ENCODE measurements around the gene CPXCR1. TPM values are rescaled to one million over a fixed set of nuclear protein-coding genes. Genes with fewer than 3 reads are reported as not detected.
"Not testable (repeated sequence)": the region's sequence is repeated elsewhere in the genome, so short reads cannot be mapped to it uniquely, and the experiment has no call there.

Gene CPXCR1
- not detected in 2 replicates for total RNA-seq

DNA sequence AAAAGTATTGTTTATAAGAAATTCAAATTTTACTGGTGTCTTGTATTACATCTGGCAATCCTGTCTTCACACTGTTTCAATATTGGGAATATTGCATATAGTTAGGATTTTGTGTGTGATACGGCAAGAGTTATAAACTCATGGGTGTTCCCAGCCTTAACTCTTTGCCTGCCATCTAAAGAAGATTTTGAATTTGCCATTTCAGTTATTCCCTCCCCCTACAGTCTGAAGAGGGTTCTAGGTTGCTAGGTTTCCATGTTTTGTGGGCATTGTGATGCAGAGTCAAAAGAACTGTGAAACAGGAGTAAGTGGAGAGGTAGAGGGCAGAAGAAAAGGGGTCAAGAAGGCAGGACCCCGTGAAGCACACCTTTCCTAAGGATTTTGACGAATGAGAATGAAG is at the start of gene CPXCR1:
Gene CPXCR1, plus strand, starts transcription at position 301 of the 400 bp plus-strand sequence. CDS start 6,190 bp downstream, outside the sequence.
- Histone ChIP-seq H3K36me3 (ENCODE audit: control insufficient read depth, insufficient read depth, low read length) (no peaks in the 10 kb centered on the region), H3K27me3 (ENCODE audit: control insufficient read depth, insufficient read depth, low read length) (no peaks in the 10 kb centered on the region), H3K4me3 (ENCODE audit: low read depth, low read length) (no peak within 1 kb of the TSS)
- DNase-seq (ENCODE audit: low read depth), result no peak
- TF ChIP-seq CTCF (IDR thresholded peaks at IDR 0.05; ENCODE audit: insufficient read depth, low read length, poor library complexity, severe bottlenecking), result no peak

- no peaks in the 10 kb centered on the region for H3K27me3 ChIP-seq (ENCODE audit: control insufficient read depth, insufficient read depth, low read length)
- no peaks in the 10 kb centered on the region for H3K36me3 ChIP-seq (ENCODE audit: control insufficient read depth, insufficient read depth, low read length)
- no peak for TF ChIP-seq CTCF (IDR thresholded peaks at IDR 0.05; ENCODE audit: insufficient read depth, low read length, poor library complexity, severe bottlenecking)
- DNase-seq (ENCODE audit: low read depth), result no peak
- no peak overlapping the region for H3K4me3 ChIP-seq (ENCODE audit: low read depth, low read length)
These were observed 11.2 kb upstream of the CPXCR1 start for GRCh38 chrX:88735835-88736234.

DNA sequence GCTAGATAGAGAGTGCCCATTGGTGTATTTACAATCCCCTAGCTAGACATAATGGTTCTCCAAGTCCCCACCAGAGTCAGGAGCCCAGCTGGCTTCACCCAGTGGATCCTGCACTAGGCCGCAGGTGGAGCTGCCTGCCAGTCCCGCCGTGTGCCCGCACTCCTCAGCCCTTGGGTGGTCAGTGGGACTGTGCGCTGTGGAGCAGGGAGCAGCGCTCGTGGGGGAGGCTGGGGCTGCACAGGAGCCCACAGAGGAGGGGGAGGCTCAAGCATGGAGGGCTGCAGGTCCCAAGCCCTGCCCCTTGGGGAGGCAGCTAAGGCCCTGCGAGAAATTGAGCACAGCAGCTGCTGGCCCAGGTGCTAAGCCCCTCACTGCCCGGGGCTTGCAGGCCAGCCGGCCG is 810 bp upstream of the CPXCR1 start:
- DNase-seq (ENCODE audit: low read depth); H3K4me3 ChIP-seq (ENCODE audit: low read depth, low read length); H3K27me3 ChIP-seq (ENCODE audit: control insufficient read depth, insufficient read depth, low read length); H3K36me3 ChIP-seq (ENCODE audit: control insufficient read depth, insufficient read depth, low read length): not testable (repeated sequence)

DNA sequence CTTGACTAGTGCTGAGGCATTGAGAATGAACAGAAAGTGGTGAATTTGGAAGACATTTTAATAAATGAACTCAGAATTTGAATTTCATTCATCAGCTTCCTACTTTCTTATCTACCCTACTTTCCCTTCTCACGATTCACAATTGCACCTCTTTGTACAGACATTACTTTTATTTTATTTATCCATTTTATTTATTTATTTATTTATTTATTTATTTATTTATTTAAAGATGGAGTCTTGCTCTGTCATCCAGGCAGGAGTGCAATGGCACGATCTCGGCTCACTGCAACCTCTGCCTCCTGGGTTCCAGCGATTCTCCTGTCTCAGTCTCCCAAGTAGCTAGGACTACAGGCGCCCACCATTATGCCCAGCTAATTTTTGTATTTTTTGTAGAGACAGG is 5.3 kb downstream of the CPXCR1 start:
- not testable (repeated sequence) for DNase-seq (ENCODE audit: low read depth); H3K4me3 ChIP-seq (ENCODE audit: low read depth, low read length); H3K36me3 ChIP-seq (ENCODE audit: control insufficient read depth, insufficient read depth, low read length)

GRCh38 chrX:88789825-88790224 is 42.8 kb downstream of the CPXCR1 start:
- H3K27me3 ChIP-seq (ENCODE audit: control insufficient read depth, insufficient read depth, low read length), result no peaks in the 10 kb centered on the region
- no peak for TF ChIP-seq CTCF (IDR thresholded peaks at IDR 0.05; ENCODE audit: insufficient read depth, low read length, poor library complexity, severe bottlenecking)
- no peaks in the 10 kb centered on the region for H3K36me3 ChIP-seq (ENCODE audit: control insufficient read depth, insufficient read depth, low read length)
- H3K4me3 ChIP-seq (ENCODE audit: low read depth, low read length), result no peak overlapping the region
- no peak for DNase-seq (ENCODE audit: low read depth)

More for the DNA sequence above, 5.3 kb downstream of the CPXCR1 start:
- H3K27me3 ChIP-seq (ENCODE audit: control insufficient read depth, insufficient read depth, low read length), result not testable (repeated sequence)

All from kidney epithelial cell (primary cell).